ENCODE data around the gene PTPRD.

PTPRD gene

GRCh38 chr9:10055886-10056395, 556.9 kb downstream of the PTPRD start:
- in situ Hi-C loops (cut with MboI; ENCODE audit: low sequenced_read_pairs) = no loop called here

- in situ Hi-C loops (cut with MboI; ENCODE audit: low sequenced_read_pairs) = no loop called here
These were observed 558.3 kb downstream of the PTPRD start for GRCh38 chr9:10054456-10054855.

GRCh38 chr9:10052916-10053315, 559.9 kb downstream of the PTPRD start:
- in situ Hi-C loops (cut with MboI; ENCODE audit: low sequenced_read_pairs) = no loop called here

- in situ Hi-C loops (cut with MboI; ENCODE audit: low sequenced_read_pairs) = no loop called here
These were observed 560.6 kb downstream of the PTPRD start for GRCh38 chr9:10052181-10052580.

GRCh38 chr9:10050016-10050415, 562.8 kb downstream of the PTPRD start:
- in situ Hi-C loops (cut with MboI; ENCODE audit: low sequenced_read_pairs) = no loop called here

GRCh38 chr9:10048994-10049393, 563.8 kb downstream of the PTPRD start:
- in situ Hi-C loops (cut with MboI; ENCODE audit: low sequenced_read_pairs) = no loop called here

- in situ Hi-C loops (cut with MboI; ENCODE audit: low sequenced_read_pairs) = no loop called here
These were observed 567.2 kb downstream of the PTPRD start for GRCh38 chr9:10045598-10045997.

GRCh38 chr9:10041726-10042229, 571.0 kb downstream of the PTPRD start:
- in situ Hi-C loops (cut with MboI; ENCODE audit: low sequenced_read_pairs) = no loop called here

GRCh38 chr9:10036095-10036494, 576.7 kb downstream of the PTPRD start:
- in situ Hi-C loops (cut with MboI; ENCODE audit: low sequenced_read_pairs) = no loop called here

- in situ Hi-C loops (cut with MboI; ENCODE audit: low sequenced_read_pairs) = no loop called here
These were observed 580.6 kb downstream of the PTPRD start for GRCh38 chr9:10032166-10032565.

- in situ Hi-C loops (cut with MboI; ENCODE audit: low sequenced_read_pairs) = no loop called here
These were observed 586.3 kb downstream of the PTPRD start for GRCh38 chr9:10026443-10026984.

- in situ Hi-C loops (cut with MboI; ENCODE audit: low sequenced_read_pairs) = no loop called here
These were observed 597.0 kb downstream of the PTPRD start for GRCh38 chr9:10015755-10016154.

GRCh38 chr9:10014889-10015288, 597.9 kb downstream of the PTPRD start:
- in situ Hi-C loops (cut with MboI; ENCODE audit: low sequenced_read_pairs) = no loop called here

GRCh38 chr9:10009401-10009800, 603.4 kb downstream of the PTPRD start:
- in situ Hi-C loops (cut with MboI; ENCODE audit: low sequenced_read_pairs) = no loop called here

- in situ Hi-C loops (cut with MboI; ENCODE audit: low sequenced_read_pairs) = no loop called here
These were observed 604.6 kb downstream of the PTPRD start for GRCh38 chr9:10008101-10008799.

- in situ Hi-C loops (cut with MboI; ENCODE audit: low sequenced_read_pairs) = no loop called here
These were observed 605.4 kb downstream of the PTPRD start for GRCh38 chr9:10007356-10007755.

- in situ Hi-C loops (cut with MboI; ENCODE audit: low sequenced_read_pairs) = no loop called here
These were observed 607.6 kb downstream of the PTPRD start for GRCh38 chr9:10005206-10005605.

- in situ Hi-C loops (cut with MboI; ENCODE audit: low sequenced_read_pairs) = no loop called here
These were observed 609.8 kb downstream of the PTPRD start for GRCh38 chr9:10003047-10003446.

GRCh38 chr9:10000669-10001068, 612.1 kb downstream of the PTPRD start:
- in situ Hi-C loops (cut with MboI; ENCODE audit: low sequenced_read_pairs) = no loop called here

- in situ Hi-C loops (cut with MboI; ENCODE audit: low sequenced_read_pairs) = no loop called here
These were observed 614.1 kb downstream of the PTPRD start for GRCh38 chr9:9998491-9999287.

- in situ Hi-C loops (cut with MboI; ENCODE audit: low sequenced_read_pairs) = no loop called here
These were observed 615.2 kb downstream of the PTPRD start for GRCh38 chr9:9997585-9997984.

- in situ Hi-C loops (cut with MboI; ENCODE audit: low sequenced_read_pairs) = no loop called here
These were observed 616.5 kb downstream of the PTPRD start for GRCh38 chr9:9996259-9996658.

Data from HL-60/S4 treated with phorbol 12-myristate 13-acetate at 8.2 ng/mL for 4 days and 3 days (cell line).